Medulla oblongata (tissue), 1 donor: ENCODE data around the gene CCDC149.

ENCODE experiments used
- DNase-seq: peaks from one replicate; pipeline ENCODE4 v3.0.0-alpha.2; 2015; ENCODE audit errors: extremely low spot score

The CCDC149 gene

GRCh38 chr4:24802648-24803047 lies 110.2 kb downstream of the CCDC149 start:
- DNase-seq, result no peak

- DNase-seq, result no peak
Measured at GRCh38 chr4:24801136-24801855, 111.5 kb downstream of the CCDC149 start.

- no peak for DNase-seq
Measured at GRCh38 chr4:24800325-24800895, 112.4 kb downstream of the CCDC149 start.

GRCh38 chr4:24799544-24800324 lies 113.1 kb downstream of the CCDC149 start:
- no peak for DNase-seq

- DNase-seq, result no peak
Measured at GRCh38 chr4:24799196-24799543, 113.7 kb downstream of the CCDC149 start.

GRCh38 chr4:24798036-24798610 lies 114.7 kb downstream of the CCDC149 start:
- DNase-seq, result no peak

GRCh38 chr4:24796620-24797019 lies 116.2 kb downstream of the CCDC149 start:
- no peak for DNase-seq

- DNase-seq, result no peak
Measured at GRCh38 chr4:24795666-24796381, 117.0 kb downstream of the CCDC149 start.

- DNase-seq, result peak; percentile 54
Measured at GRCh38 chr4:24794916-24795665, 117.8 kb downstream of the CCDC149 start, which contains the start of gene SOD3. Gene SOD3 (plus strand): TSS chr4:24795573. CDS start chr4:24799522, 3,949 bp downstream.

GRCh38 chr4:24794480-24794879 lies 118.4 kb downstream of the CCDC149 start:
- DNase-seq, result no peak

GRCh38 chr4:24794051-24794450 lies 118.8 kb downstream of the CCDC149 start:
- DNase-seq, result no peak

- no peak for DNase-seq
Measured at GRCh38 chr4:24793219-24794005, 119.4 kb downstream of the CCDC149 start.

GRCh38 chr4:24792552-24792951 lies 120.3 kb downstream of the CCDC149 start:
- DNase-seq, result no peak

- no peak for DNase-seq
Measured at GRCh38 chr4:24791043-24791442, 121.8 kb downstream of the CCDC149 start.

GRCh38 chr4:24783506-24783905 lies 129.3 kb downstream of the CCDC149 start:
- DNase-seq, result no peak

GRCh38 chr4:24781999-24782745 lies 130.7 kb downstream of the CCDC149 start:
- peak; percentile 22 for DNase-seq

GRCh38 chr4:24780936-24781495 lies 131.8 kb downstream of the CCDC149 start:
- no peak for DNase-seq

- no peak for DNase-seq
Measured at GRCh38 chr4:24778464-24779225, 134.2 kb downstream of the CCDC149 start.
